ENCODE data around the gene SCGB1C1.
A peak's percentile ranks its signal among the peaks of the same experiment; 100 is the strongest.

The SCGB1C1 gene

DNA sequence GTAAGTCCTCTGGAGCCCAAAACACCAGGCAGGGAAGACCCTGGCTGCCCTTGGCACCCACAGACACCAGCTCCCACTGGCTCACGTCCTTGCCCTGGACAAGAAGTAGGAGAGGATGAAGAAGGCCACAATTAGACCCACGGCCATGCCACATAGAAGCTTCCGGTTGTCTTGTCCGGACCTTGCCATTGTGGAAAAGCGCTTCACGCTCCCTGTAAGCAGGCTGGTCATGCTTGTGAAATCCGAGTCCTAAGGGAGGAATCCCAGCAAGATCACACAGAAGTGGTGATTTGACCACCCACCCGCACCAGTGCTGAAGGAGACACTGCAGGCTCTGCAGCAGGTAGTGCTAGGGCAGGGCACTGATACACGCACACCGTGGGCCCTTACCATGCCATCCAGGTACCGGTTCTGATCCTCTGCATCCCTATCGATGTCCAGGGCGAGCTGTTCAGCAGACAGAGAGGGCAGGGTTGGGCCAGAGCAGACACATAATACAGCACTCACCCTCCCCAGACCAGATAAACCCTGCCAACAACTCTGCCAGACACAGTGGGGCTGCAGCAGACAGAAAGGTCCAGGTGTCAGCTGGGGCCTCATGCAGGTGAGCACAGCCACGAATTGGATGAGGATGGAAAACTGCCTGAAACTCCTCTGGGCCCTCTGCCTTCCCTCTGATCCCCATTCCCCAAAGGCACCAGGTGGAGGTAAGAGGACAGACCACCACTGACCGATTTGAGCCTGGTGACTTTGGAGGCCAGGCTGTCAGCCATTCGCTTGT, 12.5 kb downstream of the SCGB1C1 start:
- DNase-seq (ENCODE audit: low spot score) = no peak

GRCh38 chr11:206002-206384, 13.1 kb downstream of the SCGB1C1 start:
- DNase-seq (ENCODE audit: low spot score) = no peak

DNA sequence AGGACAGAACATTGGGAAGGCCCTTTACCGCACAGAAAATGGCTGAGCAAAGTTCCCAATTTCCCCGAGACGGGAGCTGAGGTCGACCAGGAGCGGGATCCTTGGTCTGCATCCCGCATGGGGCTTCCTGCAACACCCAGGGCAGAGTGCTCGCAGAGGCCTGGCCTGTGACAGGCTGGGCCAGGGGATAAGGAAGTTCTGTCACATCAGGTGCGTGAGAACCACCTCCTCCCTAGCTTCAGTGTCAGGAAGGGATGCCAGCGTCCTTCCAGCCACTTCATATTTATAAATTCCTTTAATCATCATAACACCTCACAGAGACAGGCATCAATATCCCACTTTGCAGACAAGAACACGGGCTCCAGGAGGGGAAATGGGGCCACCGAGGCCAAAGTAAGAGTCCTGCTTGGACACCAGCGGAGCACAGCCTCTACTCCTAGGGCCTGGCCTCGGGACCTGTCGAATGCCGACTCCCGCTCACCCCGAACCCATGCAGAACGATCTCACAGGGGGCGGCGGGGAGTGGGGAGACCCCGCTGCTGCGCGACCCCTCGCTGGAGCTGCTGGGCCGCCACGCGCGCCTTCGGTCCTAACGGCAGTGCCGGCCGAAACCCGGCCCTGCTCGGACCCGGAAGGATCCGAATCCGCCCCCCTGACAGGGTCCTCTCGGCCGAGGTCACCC, 13.8 kb downstream of the SCGB1C1 start:
- no peak for DNase-seq (ENCODE audit: low spot score)

GRCh38 chr11:207208-207862, 14.5 kb downstream of the SCGB1C1 start, which contains the start of the genes BET1L and RIC8A:
Gene BET1L (minus strand): TSS chr11:207399. CDS start chr11:207321, 78 bp downstream.
Gene RIC8A (plus strand): TSS chr11:207708. CDS start chr11:208855, 1,147 bp downstream.
- peak; percentile 96 for DNase-seq (ENCODE audit: low spot score)

DNA sequence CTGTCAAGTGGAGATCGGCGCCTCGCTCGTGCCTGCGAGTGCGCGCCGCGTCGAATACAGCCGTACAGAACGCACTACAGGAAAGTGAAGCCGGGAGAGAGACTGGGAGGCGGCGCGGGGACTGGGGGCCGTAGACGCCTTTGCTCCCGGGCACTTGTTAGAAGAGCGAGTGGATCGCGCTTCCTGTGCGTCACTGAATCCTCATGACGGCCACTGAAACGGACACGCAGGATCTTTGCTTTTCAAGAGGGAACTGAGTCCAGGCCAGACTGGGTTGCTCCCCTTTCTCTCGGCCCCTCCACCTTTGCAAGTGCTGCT, 14.9 kb downstream of the SCGB1C1 start:
- no peak for DNase-seq (ENCODE audit: low spot score)

- DNase-seq (ENCODE audit: low spot score) = peak; percentile 56
Observed at GRCh38 chr11:208181-208916, 15.5 kb downstream of the SCGB1C1 start.

GRCh38 chr11:208917-209260, 16.0 kb downstream of the SCGB1C1 start:
- no peak for DNase-seq (ENCODE audit: low spot score)

GRCh38 chr11:209275-210121, 16.6 kb downstream of the SCGB1C1 start:
- no peak for DNase-seq (ENCODE audit: low spot score)

- DNase-seq (ENCODE audit: low spot score) = no peak
Observed at GRCh38 chr11:210122-210802, 17.4 kb downstream of the SCGB1C1 start.

DNA sequence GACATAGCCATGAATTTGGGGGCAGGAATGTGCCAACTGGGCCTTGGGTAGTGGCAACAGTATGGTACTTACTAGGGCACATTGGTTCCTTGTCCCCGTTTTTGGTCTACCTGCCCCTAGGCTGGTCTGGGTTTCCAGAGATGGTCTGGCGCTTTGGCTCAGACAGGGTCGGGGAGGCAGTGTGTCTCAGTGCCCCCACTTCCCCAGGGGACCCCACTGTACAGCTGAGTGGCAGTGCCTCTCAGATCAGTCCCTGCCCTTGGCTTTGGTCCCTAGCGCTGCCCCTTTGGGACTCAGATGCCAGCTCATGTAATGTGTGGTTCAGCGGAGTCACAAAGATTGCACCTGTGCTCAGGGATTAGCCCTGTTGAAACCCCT, 17.9 kb downstream of the SCGB1C1 start:
- no peak for DNase-seq (ENCODE audit: low spot score)

DNA sequence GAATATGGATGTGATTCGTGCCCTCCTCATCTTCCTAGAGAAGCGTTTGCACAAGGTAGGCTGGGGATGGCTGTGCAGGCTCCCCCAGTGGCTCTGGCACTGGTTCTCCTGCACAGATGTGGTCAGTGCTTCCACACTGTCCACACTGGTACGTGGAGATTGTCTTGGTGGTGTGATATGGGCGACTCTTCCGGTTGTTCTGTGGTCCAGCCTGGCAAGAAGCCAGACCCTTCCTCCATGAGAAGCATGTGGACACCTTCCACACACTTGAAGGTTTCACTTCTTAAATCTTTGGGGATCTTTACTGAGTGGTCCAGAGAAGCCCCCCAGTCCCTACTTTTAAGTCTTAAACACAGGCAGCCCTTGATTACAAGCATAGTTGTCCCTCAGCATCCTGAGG, 18.4 kb downstream of the SCGB1C1 start:
- no peak for DNase-seq (ENCODE audit: low spot score)

DNA sequence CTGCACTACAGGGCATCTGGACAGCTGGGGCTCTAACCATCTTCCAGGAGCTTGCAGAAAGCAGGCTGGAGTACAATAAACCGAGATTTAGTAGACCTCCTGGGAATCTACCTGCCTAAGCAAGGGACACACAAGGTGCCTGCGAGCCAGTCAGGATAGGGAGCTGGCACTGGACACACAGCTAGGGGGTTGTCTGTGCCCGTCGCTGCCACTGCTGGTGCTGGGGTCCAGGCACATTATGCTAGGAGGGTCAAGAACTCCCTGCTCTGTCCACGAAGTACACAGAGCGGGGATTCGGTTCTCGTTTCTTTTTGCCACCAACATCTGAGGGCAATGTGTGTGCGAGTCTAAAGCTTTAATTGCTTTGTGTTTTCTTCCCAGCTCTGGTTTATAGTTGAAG, 18.9 kb downstream of the SCGB1C1 start:
- no peak for DNase-seq (ENCODE audit: low spot score)

- no peak for DNase-seq (ENCODE audit: low spot score)
Observed at GRCh38 chr11:212150-213100, 19.5 kb downstream of the SCGB1C1 start.

GRCh38 chr11:213111-213510, 20.2 kb downstream of the SCGB1C1 start:
- no peak for DNase-seq (ENCODE audit: low spot score)

DNA sequence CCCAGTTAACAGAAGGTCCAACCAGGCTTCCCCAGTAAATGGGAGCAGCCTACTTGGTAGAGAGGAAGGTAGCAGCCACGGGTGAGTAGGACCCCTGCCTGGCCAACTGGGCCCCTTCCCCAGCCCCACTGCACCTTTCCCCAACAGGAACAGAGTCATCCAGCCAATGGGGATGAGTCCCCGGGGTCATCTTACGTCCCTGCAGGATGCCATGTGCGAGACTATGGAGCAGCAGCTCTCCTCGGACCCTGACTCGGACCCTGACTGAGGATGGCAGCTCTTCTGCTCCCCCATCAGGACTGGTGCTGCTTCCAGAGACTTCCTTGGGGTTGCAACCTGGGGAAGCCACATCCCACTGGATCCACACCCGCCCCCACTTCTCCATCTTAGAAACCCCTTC, 21.2 kb downstream of the SCGB1C1 start:
- DNase-seq (ENCODE audit: low spot score) = no peak

GRCh38 chr11:215581-216037, 22.7 kb downstream of the SCGB1C1 start:
- no peak for DNase-seq (ENCODE audit: low spot score)

DNA sequence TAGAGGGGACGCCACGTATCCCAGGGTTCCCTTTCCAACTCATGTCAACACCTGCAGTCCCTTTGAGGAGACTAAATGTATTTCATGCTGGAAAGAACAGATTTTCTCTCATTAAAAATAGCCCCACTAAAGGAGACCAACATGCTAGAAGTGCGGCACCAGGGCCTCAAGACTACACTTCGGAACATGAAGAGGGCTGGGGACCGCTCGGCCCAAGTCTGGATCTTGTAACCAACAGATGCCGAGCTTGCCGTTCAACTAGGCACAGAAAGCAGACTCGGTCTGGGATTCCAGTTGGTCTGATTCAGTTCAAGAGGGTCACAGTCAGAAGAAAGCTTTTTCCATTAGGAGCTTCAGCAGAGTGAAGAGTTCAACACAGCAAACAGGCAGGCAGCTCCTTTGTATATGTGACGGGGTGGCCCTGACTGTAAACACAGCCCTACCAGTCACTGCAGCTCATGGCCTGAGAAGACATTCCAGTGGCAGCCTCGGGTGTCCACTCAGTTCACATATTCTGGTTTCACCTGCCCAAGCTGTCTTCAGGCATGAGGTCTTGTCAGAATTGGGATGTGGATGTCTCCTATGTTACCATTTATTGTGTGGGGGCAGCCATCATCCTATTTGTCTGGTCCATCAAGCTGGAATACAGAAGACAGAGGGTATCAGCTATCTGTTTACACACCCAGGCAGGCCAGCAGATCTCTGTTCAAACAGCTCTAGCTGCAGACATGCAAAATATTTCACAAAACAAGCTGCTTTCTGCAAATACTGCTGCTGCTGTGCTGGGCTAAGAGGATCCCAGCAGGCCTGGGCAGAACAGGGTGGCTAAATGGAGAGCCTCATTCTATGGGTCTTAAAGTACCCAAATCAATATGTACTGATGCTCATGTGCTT, 23.4 kb downstream of the SCGB1C1 start:
- no peak for DNase-seq (ENCODE audit: low spot score)

- no peak for DNase-seq (ENCODE audit: low spot score)
Observed at GRCh38 chr11:217704-218103, 24.8 kb downstream of the SCGB1C1 start.
